RWPE1 (cell line): ENCODE data around the gene RTP2.

Source experiments
- CTCF ChIA-PET: fragments of 350-600 bp; sonication (Branson Sonifier 250); formaldehyde crosslinking; extraction: SDS; loops from one replicate; lab custom pipeline; 2021; lab: Yijun Ruan, JAX
- POLR2A ChIA-PET: fragments of 400-600 bp; formaldehyde crosslinking; extraction: SDS; loops from one replicate; lab custom pipeline; 2020; ENCODE audit warnings: antibody characterized with exemption; ENCODE audit not compliant: low non-redundant PET; lab: Yijun Ruan, JAX
- DNase-seq: peaks from one replicate; pipeline ENCODE4 v3.0.0; 2012; ENCODE audit warnings: low spot score
- H3K27ac ChIP-seq: fragments of 450-650 bp; 2 replicates; pipeline ENCODE4 v1.5.1; 2017
- TF ChIP-seq, protein P1 (sequence below): fragments of 450-650 bp; conservative IDR thresholded peaks from 2 replicates; pipeline ENCODE4 v1.5.1; 2017; ENCODE audit warnings: low read depth, mild to moderate bottlenecking

The RTP2 gene, protein sequence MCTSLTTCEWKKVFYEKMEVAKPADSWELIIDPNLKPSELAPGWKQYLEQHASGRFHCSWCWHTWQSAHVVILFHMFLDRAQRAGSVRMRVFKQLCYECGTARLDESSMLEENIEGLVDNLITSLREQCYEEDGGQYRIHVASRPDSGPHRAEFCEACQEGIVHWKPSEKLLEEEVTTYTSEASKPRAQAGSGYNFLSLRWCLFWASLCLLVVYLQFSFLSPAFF

DNA sequence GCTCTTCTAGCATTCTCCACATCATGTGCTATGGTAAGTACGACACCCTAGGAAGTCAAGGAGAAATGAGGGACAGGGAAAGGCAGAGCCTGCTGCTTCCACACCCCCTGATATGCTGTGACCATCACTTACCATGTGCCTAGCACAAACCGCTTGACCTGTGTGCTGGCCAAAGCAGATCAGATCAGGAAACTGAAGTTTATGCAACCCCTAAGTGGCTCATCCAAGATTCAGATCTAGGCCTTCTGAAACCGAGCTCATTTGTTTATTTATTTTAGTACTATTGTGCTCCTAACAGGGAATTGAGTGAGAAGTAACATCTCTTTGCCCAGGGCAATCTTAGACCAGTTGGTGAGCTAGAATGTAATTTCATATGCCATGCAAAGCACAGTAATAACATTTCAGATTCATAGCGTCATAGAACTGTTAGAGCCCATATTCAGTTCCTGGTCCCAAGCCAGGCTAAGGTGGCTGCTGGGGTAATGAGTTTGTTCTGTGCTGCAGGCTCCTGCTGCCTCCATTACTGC is at the start of gene RTP2:
RTP2 (minus strand) TSS at position 51 of the 527 bp plus-strand sequence. CDS start 429 bp downstream, outside the sequence.
- CTCF ChIA-PET = interaction anchor here (0.8 kb wide), 1 partner anchor 23 kb away, joined by 3 read pairs; no protein-coding TSS in a partner anchor
- POLR2A ChIA-PET = no interaction called here
- DNase-seq = no peak
- TF ChIP-seq, protein P1, sequence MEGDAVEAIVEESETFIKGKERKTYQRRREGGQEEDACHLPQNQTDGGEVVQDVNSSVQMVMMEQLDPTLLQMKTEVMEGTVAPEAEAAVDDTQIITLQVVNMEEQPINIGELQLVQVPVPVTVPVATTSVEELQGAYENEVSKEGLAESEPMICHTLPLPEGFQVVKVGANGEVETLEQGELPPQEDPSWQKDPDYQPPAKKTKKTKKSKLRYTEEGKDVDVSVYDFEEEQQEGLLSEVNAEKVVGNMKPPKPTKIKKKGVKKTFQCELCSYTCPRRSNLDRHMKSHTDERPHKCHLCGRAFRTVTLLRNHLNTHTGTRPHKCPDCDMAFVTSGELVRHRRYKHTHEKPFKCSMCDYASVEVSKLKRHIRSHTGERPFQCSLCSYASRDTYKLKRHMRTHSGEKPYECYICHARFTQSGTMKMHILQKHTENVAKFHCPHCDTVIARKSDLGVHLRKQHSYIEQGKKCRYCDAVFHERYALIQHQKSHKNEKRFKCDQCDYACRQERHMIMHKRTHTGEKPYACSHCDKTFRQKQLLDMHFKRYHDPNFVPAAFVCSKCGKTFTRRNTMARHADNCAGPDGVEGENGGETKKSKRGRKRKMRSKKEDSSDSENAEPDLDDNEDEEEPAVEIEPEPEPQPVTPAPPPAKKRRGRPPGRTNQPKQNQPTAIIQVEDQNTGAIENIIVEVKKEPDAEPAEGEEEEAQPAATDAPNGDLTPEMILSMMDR = no peak
- H3K27ac ChIP-seq = no peak within 1 kb of the TSS

DNA sequence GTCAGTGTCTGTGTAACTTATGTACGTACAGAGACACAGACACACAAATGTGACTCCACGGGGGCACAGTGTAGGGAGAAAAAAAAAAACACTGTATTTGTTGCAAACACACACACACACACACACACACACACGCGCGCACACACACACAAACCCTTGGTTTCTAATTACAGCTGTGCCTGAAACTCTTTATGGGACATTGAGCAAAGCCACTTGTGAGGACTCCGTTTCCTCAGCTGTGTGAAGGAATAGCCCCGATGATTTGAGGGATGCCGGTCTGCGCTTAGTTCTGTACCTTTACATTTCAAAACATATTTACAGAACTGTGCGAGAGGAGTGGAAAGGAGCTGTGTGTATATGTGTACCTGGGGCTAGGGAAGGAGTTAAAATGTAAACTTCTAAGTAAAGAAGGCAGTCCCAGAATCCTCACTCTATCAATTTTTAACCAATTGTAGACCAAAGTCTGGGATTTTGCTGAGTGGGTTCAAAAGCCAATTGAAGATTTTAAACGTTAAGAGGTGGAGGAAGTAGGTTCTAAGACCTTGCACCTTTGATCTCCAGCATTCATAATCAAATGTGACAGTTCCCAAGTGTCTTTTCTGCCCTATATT is 48.3 kb upstream of the RTP2 start:
- CTCF ChIA-PET = interaction anchor here (0.6 to 2.4 kb wide), 3 partner anchors 10 to 859 kb away, joined by 3 to 9 read pairs (median 4); no protein-coding TSS in a partner anchor
- no peak overlapping the region for H3K27ac ChIP-seq
- POLR2A ChIA-PET = no interaction called here
- TF ChIP-seq, protein P1 = no peak
- DNase-seq = no peak

DNA sequence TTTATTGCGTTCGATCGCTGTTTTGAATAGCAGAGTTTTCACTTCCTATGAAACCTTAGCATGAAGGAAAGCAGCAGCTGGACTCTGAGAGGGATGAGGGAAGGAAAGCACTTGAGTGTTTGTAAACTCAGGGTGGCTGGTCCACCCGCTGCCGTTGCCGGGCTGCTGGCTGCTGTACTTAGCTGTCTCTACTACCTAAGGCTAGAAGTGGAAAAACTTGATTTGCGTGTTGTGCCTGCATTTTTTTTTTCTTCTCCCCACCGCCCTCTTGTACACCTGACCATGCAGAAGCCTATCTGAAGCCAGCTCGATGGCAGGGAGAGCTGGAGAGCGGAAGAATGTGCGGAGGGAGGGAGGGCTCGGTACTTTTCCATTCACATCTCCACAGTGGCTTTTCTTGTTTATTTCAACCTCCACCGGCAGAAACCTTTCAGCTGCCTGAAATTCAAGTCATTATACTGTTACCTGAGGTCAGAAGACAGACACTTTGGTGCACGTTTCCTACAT is 47.7 kb upstream of the RTP2 start:
- no peak overlapping the region for H3K27ac ChIP-seq
- TF ChIP-seq, protein P1 = no peak

DNA sequence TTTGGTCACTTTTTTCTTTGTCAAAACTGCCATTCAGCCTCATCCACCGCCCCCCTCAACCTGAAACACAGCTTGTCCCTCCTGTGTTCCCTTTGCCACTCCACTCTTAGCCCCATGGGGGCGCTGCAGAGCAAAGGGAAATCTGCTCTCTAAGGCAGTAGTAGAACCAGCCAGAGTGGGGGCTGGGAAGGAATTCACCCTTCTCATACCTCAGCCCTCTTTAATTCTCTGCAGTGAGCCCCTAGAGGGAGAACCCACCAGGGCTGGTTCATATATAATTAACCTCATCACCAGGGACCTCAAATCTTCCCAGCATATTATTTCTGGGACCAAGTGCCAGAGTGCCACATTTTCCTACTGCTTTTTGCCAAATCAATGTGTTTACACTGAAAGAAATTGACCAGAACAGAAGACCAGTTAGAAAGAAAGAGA is 45.7 kb upstream of the RTP2 start:
- ChIA-PET POLR2A (no interaction called here), CTCF (interaction anchor here (0.6 to 1.1 kb wide), 8 partner anchors 10 to 420 kb away, joined by 3 to 6 read pairs (median 4); no protein-coding TSS in a partner anchor)
- TF ChIP-seq, protein P1 = peak; percentile 93
- H3K27ac ChIP-seq = no peak overlapping the region
- DNase-seq = peak; percentile 61

More for the DNA sequence above, 47.7 kb upstream of the RTP2 start:
- ChIA-PET CTCF (interaction anchor here (0.6 to 2.4 kb wide), 4 partner anchors 10 to 859 kb away, joined by 3 to 9 read pairs (median 4); no protein-coding TSS in a partner anchor), POLR2A (no interaction called here)
- peak; percentile 25 for DNase-seq

DNA sequence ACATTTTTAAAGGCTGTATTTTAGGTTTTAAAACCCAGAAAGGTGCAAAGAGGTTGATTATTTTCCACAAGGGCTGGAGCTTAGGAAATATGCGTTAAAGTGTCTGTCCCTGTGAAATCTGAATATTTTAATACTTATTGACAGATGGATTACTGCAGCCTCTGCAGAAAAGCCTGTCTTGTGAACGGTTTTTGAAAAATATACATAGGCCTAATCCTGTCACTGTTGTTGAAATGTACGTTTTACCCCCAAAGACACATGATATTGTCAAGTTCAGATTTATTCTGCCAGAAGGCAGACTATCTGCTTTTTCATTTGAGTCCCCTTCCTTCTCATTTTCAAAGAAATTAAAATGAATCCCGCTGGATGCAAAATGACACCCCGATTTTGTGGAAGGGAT is 45.1 kb upstream of the RTP2 start:
- ChIA-PET CTCF (interaction anchor here (0.6 to 1.1 kb wide), 7 partner anchors 10 to 881 kb away, joined by 3 to 6 read pairs (median 4); no protein-coding TSS in a partner anchor), POLR2A (no interaction called here)
- no peak overlapping the region for H3K27ac ChIP-seq
- TF ChIP-seq, protein P1 = no peak
- no peak for DNase-seq
